ENCODE data around the gene MPST.

The MPST gene

DNA sequence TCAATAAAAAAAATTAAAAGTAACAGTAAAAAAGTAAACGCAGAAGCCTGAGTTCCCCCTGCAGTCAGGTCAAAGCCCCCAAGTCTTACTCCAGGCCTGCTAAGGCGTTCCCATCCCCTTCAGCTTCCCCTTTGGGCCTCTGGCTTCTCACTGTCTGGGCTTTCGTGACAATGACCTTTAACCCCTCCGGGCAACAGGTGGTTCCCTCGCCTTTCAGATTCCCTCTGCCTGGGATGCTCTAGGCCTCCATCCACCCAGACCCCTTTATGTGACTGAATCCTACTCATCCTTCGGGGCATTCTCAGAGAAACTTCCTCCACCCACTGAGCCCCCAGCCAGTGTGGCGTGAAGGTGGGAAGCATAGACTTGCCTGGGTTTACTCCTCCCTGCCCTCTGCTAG lies 8.0 kb downstream of the MPST start:
- DNase-seq (ENCODE audit: low read depth): no peak
- no peak overlapping the region for H3K4me3 ChIP-seq (ENCODE audit: low read depth, low read length)
- TF ChIP-seq, protein P1, sequence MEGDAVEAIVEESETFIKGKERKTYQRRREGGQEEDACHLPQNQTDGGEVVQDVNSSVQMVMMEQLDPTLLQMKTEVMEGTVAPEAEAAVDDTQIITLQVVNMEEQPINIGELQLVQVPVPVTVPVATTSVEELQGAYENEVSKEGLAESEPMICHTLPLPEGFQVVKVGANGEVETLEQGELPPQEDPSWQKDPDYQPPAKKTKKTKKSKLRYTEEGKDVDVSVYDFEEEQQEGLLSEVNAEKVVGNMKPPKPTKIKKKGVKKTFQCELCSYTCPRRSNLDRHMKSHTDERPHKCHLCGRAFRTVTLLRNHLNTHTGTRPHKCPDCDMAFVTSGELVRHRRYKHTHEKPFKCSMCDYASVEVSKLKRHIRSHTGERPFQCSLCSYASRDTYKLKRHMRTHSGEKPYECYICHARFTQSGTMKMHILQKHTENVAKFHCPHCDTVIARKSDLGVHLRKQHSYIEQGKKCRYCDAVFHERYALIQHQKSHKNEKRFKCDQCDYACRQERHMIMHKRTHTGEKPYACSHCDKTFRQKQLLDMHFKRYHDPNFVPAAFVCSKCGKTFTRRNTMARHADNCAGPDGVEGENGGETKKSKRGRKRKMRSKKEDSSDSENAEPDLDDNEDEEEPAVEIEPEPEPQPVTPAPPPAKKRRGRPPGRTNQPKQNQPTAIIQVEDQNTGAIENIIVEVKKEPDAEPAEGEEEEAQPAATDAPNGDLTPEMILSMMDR (IDR thresholded peaks at IDR 0.05; ENCODE audit: low read depth, low read length, missing control alignments): no peak

DNA sequence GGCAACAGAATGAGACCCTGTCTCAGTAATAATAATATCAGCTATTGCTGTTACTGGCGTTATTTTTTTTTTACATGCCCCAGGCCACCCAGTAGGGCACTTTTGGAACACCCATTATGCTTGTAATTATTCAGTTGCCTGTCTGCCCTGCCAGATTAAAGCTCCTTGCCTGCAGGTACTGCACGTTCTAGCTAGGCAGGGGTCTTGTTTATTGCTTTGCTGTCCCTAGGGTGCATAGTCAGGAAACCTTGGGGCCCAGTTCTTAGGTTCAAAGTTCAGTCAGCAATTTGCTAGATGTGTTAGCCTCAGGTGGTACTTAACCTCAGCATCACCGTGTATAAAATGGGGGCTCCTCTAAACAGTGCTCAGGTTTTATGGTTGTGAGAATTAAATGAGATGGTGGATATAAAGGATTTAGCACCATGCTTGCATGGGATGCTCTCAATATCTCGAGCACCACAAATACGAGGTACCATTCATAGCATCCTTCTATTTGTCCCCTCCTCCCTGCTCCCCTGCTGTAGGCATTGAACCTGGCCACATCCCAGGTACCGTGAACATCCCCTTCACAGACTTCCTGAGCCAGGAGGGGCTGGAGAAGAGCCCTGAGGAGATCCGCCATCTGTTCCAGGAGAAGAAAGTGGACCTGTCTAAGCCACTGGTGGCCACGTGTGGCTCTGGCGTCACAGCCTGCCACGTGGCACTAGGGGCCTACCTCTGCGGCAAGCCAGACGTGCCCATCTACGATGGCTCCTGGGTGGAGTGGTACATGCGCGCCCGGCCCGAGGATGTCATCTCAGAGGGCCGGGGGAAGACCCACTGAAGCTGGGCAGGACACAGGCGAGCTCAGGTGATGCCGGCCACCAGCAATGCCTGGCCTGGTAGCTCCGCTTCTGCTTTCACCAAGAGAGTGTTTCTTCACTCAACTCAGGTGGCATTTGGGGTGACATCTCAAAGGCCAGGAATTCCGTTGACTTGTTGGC lies 9.4 kb downstream of the MPST start:
- no peak overlapping the region for H3K4me3 ChIP-seq (ENCODE audit: low read depth, low read length)
- TF ChIP-seq, protein P1 (IDR thresholded peaks at IDR 0.05; ENCODE audit: low read depth, low read length, missing control alignments): no peak
- DNase-seq (ENCODE audit: low read depth): no peak

DNA sequence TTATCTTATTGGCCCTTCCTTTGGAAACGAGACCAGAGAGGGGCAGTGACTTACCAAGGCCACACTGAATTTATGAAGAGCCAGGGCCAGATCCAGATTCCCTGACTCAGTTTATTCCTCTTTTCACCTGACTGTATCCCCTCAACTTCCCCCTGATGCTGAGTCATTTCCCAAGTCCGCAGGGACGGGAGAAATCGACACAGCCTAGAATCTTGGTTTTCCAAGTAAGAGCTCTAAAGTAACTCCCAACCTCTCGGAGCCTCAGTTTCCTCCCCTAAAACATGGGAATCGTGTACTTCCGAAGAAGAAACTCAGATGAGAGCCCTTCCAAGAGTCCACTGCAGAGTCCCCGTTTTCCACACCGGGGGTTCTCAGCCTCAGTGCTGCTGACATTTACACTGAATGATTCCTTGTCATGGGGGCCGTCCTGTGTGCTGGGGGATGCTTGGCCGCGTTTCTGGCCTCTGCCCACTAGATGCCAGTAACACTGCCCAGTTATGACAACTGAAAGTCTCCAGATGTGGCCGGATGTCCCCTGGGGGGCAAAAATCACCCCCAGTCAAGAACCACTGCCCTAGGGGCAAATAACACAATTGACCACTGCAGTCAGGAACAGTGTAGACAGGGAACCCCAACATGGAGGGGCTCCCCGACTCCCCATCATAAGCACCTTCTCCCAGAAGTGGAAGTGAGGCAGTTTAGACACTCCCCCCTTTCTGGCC lies 11.2 kb downstream of the MPST start:
- TF ChIP-seq, protein P1 (IDR thresholded peaks at IDR 0.05; ENCODE audit: low read depth, low read length, missing control alignments): no peak
- DNase-seq (ENCODE audit: low read depth): no peak
- H3K4me3 ChIP-seq (ENCODE audit: low read depth, low read length): no peak overlapping the region

DNA sequence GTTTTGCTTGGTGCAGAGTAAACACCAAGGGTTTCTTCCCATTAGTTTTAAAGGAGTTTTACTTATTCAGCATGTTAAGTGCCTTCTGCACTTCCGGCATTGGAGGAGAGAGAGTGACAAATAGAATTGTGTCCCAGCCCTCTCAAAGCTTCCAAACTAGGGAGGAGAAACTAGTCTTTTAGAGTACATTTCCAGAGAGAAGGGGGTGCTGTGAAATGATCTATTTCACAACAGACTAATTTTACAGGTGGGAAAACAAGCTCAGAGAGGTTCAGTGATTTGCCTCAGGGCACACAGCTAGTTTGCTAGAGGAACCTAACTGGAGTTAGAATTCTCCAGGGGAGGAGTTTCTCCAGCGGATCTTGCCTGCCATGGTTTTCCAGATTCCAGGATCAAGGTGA lies 12.6 kb downstream of the MPST start:
- H3K4me3 ChIP-seq (ENCODE audit: low read depth, low read length): no peak overlapping the region
- TF ChIP-seq, protein P1 (IDR thresholded peaks at IDR 0.05; ENCODE audit: low read depth, low read length, missing control alignments): no peak
- DNase-seq (ENCODE audit: low read depth): no peak

DNA sequence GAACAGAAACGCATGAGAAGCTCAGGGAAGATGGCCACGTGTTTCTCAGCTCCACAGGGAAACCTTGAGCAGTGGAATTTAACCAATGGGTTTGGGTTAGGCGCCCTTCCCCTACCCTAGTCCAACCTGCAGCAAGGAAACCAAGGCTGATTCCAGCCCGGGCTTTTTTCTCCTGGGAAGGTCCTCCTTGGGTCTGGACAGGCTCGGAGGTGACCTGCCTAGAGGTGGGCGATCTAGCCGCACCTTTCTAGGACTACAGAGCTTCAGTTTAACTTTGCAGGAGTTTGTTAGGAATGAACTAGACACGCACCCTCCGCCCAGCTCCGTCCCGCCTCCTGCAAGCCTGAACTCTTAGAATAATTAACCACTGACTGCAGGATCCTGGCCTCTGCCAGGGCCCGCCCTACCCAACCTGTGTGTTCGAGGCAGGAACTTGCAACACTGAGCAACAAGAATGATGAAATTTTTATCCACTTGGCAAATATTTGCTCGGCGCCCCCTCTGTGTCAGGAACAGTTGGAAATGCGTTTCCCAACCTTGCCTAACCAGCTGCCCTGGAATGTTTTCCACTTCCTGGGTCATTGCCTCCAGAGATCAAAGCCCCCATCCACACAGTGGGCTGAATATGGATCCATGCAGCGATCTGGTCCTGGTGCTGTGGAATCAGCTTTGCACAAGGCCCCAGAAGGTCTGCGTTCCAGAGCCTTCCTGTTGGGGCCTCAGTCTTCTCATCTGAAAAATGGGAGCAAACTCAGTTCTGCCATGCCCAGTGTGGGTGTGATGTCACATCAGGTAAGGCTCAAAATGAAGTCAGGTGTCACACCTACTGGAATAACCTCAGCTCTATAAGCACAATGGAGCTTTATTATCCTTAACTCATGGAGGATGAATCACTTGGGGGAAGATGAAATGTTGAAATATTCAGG lies 13.3 kb downstream of the MPST start:
- no peak overlapping the region for H3K4me3 ChIP-seq (ENCODE audit: low read depth, low read length)
- TF ChIP-seq, protein P1 (IDR thresholded peaks at IDR 0.05; ENCODE audit: low read depth, low read length, missing control alignments): no peak
- DNase-seq (ENCODE audit: low read depth): no peak

DNA sequence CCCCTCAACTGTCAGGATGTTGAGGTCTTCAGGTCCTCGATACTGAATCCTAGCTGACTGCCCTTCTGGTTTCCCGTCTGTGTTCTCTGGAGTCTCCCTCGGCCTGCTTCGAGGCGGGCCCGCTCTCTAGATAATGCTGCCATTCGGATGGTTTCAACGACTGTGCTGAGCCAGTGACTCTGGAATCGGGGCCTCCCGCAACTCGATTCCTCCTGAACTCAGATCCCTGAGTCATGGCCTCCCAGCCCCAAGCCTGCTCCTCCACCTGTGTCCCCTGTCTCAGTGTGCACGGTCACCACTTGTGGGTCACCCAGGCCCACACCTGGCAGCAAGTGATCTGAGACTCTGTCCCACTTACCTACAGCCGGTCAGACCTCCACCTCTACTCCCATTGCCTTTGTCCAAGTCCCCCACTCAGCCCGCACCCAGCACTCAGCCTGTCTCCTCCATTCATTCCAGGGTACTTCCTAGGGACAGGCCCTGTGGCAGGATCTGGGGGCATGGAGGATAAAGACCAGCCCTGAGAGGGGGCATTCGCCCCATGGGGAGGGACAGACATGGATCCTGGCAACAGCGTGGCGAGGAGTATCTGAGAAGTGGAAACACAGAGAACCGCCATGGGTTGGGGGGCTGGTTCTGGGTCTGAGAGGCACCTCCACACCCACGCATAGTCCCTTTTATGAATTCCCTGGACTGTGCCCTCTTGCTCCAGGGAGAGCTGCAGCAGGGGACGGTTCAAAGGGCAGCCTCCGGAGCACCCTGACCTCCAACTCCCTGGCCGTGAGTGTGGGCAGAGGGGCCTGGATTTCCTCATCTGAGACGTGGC lies 14.3 kb downstream of the MPST start:
- H3K4me3 ChIP-seq (ENCODE audit: low read depth, low read length): no peak overlapping the region
- DNase-seq (ENCODE audit: low read depth): no peak
- TF ChIP-seq, protein P1 (IDR thresholded peaks at IDR 0.05; ENCODE audit: low read depth, low read length, missing control alignments): no peak

All from GM12864 (cell line).